Measurements from ENCODE around the gene FAM221B. TPM values are rescaled to one million over a fixed set of nuclear protein-coding genes. Genes with fewer than 3 reads are reported as not detected.

FAM221B gene
- total RNA-seq, 4 donors from 2014 or later: not detected

DNA sequence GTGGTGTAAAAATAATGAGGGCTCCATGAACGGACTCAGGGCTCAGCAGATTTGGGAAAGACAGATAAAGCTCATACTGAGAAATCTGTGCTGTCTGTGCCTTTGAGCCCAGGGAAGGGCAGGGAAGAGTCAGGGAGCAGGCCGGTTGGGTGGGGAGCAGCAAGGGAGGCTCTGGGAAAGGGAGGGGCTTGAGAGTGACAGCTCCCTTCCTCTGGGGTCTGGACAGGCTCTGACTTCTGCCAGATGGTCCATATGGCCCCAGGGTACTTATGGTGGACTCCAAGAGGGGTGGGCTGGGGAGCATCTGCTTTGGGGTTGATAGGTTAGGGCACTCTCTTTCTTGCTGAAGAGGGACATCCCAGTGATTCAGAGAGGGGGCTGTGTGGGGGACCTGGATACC is 35.1 kb downstream of the FAM221B start:
- DNase-seq (ENCODE audit: extremely low spot score): no peak
- Histone ChIP-seq H3K4me1 (peaks cover 28 to 64% (median 57%) of the 10 kb centered on the region in 4 donors), H3K4me3 (peak overlapping the region; percentile 68 to 82 (median 68)), H3K36me3 (no peaks in the 10 kb centered on the region), H3K9me3 (no peaks in the 10 kb centered on the region), H3K27ac (replicated peaks in 1 of 4) (peak overlapping the region; percentile 41 to 91 (median 70)), H3K27me3 (no peaks in the 10 kb centered on the region)
- WGBS: 43% methylated on average over 2 of the region's 2 CpGs
- no peak for TF ChIP-seq POLR2AphosphoS5 (IDR thresholded peaks at IDR 0.05)
- TF ChIP-seq, protein P1, sequence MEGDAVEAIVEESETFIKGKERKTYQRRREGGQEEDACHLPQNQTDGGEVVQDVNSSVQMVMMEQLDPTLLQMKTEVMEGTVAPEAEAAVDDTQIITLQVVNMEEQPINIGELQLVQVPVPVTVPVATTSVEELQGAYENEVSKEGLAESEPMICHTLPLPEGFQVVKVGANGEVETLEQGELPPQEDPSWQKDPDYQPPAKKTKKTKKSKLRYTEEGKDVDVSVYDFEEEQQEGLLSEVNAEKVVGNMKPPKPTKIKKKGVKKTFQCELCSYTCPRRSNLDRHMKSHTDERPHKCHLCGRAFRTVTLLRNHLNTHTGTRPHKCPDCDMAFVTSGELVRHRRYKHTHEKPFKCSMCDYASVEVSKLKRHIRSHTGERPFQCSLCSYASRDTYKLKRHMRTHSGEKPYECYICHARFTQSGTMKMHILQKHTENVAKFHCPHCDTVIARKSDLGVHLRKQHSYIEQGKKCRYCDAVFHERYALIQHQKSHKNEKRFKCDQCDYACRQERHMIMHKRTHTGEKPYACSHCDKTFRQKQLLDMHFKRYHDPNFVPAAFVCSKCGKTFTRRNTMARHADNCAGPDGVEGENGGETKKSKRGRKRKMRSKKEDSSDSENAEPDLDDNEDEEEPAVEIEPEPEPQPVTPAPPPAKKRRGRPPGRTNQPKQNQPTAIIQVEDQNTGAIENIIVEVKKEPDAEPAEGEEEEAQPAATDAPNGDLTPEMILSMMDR (IDR thresholded peaks at IDR 0.05): no peak
- no peak for TF ChIP-seq POLR2A (IDR thresholded peaks at IDR 0.05; ENCODE audit: low read depth)
- TF ChIP-seq EP300 (IDR thresholded peaks at IDR 0.05): no peak
- intact Hi-C loops (cut with DNase I): no loop called here

DNA sequence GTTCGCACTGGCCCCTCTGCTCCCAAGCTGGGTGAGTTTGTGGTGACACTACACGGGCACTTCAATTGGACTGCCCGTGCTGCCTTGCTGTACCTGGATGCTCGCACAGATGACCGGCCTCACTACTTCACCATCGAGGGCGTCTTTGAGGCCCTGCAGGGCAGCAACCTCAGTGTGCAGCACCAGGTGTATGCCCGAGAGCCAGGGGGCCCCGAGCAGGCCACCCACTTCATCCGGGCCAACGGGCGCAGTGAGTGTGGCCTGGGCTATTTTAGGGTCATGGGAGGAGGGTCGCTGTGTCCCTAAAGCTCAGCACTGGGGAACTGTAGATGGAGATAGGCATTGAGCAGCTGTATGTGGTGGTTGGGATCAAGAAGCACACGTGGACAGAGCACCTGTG is 35.7 kb downstream of the FAM221B start:
- Histone ChIP-seq H3K27me3 (no peaks in the 10 kb centered on the region), H3K9me3 (no peaks in the 10 kb centered on the region), H3K4me1 (peaks cover 28 to 64% (median 57%) of the 10 kb centered on the region in 4 donors), H3K36me3 (no peaks in the 10 kb centered on the region), H3K4me3 (peak overlapping the region; percentile 68 to 82 (median 68)), H3K27ac (replicated peaks in 1 of 4) (peak overlapping the region; percentile 41 to 91 (median 70))
- TF ChIP-seq, protein P1 (IDR thresholded peaks at IDR 0.05): no peak
- TF ChIP-seq POLR2A (IDR thresholded peaks at IDR 0.05; ENCODE audit: low read depth): no peak
- DNase-seq (ENCODE audit: extremely low spot score): no peak
- WGBS: 91% methylated on average over 11 of the region's 14 CpGs
- intact Hi-C loops (cut with DNase I): no loop called here

DNA sequence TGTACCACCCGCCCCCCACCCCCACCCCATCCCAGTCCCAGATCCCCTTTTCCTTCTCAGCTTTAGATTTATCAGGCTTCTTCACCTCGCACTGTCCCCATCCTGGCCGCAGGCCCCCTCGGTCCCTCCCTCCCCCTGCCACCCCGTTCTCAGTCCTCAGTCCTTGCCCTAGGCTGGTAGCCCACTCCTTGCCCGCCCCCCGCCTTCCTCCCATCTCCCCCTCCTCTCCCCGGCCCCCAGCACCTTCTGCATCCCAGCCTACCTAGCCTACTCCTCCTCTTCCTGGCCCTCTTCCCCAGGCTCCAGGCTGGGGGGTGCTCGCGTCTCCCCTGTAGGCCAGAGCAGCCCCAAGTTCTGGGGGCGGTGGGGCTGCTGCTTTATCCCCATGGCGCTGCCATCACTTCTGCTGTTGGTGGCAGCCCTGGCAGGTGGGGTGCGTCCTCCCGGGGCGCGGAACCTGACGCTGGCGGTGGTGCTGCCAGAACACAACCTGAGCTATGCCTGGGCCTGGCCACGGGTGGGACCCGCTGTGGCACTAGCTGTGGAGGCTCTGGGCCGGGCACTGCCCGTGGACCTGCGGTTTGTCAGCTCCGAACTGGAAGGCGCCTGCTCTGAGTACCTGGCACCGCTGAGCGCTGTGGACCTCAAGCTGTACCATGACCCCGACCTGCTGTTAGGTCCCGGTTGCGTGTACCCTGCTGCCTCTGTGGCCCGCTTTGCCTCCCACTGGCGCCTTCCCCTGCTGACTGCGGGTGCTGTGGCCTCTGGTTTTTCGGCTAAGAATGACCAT is 36.3 kb downstream of the FAM221B start:
- H3K9me3 ChIP-seq: no peaks in the 10 kb centered on the region
- TF ChIP-seq, protein P1 (IDR thresholded peaks at IDR 0.05): no peak
- no peak for TF ChIP-seq POLR2A (IDR thresholded peaks at IDR 0.05; ENCODE audit: low read depth)
- TF ChIP-seq EP300 (IDR thresholded peaks at IDR 0.05): no peak
- no peak for TF ChIP-seq POLR2AphosphoS5 (IDR thresholded peaks at IDR 0.05)
- DNase-seq (ENCODE audit: extremely low spot score): no peak
- H3K27ac ChIP-seq (replicated peaks in 1 of 4): peak overlapping the region; percentile 85 to 91 (median 87)
- H3K27me3 ChIP-seq: no peaks in the 10 kb centered on the region
- 47% methylated on average over 14 of the region's 34 CpGs for WGBS
- peaks cover 28 to 64% (median 57%) of the 10 kb centered on the region in 4 donors for H3K4me1 ChIP-seq
- peak overlapping the region; percentile 68 to 82 (median 68) for H3K4me3 ChIP-seq
- H3K36me3 ChIP-seq: no peaks in the 10 kb centered on the region
- intact Hi-C loops (cut with DNase I): no loop called here

DNA sequence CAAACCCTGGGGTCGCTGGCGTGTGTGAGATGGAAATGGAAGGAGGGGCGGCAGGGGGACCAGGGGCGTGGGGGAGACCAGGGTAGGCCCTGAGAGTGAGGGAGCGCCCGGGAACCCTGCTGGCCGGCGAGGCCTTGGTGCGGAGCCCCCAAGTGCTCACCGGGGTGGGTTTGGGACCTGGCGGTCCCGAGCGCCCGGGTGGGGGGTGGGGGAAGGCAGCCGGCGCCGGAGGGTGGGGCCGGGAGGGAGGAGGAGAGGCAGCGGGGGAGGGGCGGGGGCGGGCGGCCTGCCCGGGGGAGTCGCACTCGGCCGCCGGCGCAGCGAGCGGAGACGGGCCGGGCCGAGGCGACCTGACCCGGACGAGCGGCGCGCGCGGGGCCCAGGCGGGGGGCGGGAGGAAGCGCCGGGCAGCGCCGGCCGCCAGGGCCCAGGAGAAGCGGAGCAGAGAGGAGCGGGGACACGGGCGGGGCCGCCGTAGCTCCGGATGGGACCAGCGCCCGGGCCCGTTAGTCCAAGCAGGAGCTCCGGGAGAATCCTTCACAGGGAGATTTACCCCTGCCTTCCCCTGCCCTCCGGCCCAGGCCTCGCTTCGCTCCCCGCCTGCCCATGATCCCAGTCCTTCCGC is 37.1 kb downstream of the FAM221B start, which contains the start of gene NPR2:
Gene NPR2, plus strand, starts transcription at position 295 of the 625 bp plus-strand sequence. CDS start 818 bp downstream, outside the sequence.
- intact Hi-C loops (cut with DNase I): loop anchor here (2.0 kb wide), 2 partner anchors 35 to 91 kb away; no protein-coding TSS in a partner anchor
- 3% methylated on average over 13 of the region's 64 CpGs for WGBS
- H3K36me3 ChIP-seq: no peaks in the 10 kb centered on the region
- DNase-seq (ENCODE audit: extremely low spot score): no peak
- peak within 1 kb of the TSS; percentile 68 to 82 (median 68) for H3K4me3 ChIP-seq
- H3K4me1 ChIP-seq: peaks cover 28 to 62% (median 57%) of the 10 kb centered on the region in 4 donors
- peak within 1 kb of the TSS; percentile 85 to 91 (median 87) for H3K27ac ChIP-seq (replicated peaks in 1 of 4)
- H3K9me3 ChIP-seq: no peaks in the 10 kb centered on the region
- TF ChIP-seq POLR2AphosphoS5 (IDR thresholded peaks at IDR 0.05) (peak in 1 of 2 donors; percentile 14), POLR2A (IDR thresholded peaks at IDR 0.05; ENCODE audit: low read depth) (no peak)
- no peaks in the 10 kb centered on the region for H3K27me3 ChIP-seq
